Superior temporal gyrus (tissue), 1 donor: Measurements from ENCODE around the gene STMND1.

Source experiments
- DNase-seq: peaks from one replicate; pipeline ENCODE4 v3.0.0-alpha.2; 2016; ENCODE audit errors: extremely low spot score

STMND1 gene

DNA sequence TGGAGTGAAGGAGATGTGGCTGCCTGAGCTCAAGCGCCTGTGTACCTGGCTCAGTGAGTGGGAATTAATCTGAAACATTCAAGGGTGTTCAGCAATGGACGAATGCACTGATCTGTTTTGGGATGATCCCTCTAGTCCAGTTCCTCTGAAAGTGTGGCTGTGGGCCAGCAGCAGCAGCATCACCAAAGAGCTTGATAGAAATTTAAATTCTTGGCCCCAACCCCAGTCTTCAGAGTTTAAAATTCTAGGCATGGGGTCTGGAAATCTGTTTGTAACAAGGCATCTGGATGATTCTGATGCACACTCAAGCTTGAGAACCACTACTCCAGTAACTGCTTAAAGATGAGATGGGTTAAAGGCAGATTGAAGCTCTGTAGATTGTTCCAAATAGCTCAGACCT, 59.2 kb downstream of the STMND1 start:
- no peak for DNase-seq

DNA sequence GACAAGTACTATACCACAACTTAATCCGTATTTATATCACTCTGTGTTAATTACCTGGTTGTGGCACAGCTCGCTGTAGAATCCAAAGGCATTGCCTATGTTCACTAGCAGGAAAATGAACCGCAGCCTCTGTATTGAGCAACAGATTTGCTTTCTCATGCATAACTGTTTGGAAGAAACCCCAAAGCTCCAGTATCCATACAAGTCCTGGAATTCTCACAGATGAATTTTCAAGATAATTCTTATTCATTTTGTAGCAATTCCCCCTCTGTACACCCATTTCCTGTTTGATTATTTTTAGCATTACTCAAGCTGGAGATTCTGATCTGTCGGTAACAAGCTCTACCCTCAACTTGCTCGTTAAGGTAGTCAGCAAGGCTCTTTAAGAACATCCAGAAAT, 63.5 kb downstream of the STMND1 start:
- DNase-seq, result peak; percentile 53

DNA sequence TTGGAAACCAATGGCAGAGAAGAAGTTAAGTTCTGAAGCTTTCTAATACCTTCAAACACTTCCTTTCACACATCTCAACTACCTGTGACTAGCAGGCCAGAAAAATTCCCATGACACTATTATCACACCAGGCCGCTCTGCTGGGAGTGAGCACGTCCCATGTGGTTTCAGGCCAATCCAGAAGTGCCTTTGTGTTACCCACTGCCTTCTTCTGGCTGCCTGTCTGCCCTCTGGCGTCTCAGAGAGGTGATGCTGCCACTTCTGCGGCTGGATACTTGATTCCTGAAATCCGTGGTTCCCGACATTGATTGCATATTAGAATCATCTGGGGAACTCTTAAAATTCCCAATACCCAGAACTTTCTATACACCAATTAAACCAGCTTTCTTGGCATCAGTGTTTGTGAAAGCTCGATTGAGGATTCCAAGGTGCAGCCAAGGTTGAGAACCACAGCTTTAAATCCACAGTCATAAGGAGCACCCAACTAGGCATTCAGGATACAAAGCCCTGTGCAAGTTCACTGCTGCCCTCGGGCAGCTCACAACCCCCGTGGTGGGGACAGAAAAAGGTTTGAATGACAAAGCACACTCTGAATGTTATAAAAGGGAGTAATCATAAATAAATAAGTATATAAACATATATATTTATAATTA, 65.6 kb downstream of the STMND1 start:
- peak; percentile 22 for DNase-seq

DNA sequence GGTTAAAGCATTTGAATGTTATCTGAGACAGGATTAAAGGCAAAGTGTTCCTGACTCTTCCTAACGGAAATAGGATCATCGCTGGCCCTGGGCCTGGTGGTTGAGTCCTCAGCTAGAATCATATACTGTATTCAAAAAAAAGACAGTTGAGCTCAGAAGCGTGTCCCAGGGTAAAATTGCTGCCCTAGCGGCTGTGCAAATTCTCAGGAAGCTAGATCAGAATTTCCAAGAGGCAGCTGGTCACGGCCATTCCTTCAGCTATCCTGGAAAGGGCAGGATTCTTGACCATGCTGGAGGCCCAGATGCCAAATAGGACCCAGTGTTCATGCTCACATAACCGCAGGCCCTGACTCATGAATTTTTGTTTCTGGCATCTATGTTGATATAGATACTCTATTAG, 67.4 kb downstream of the STMND1 start:
- no peak for DNase-seq

DNA sequence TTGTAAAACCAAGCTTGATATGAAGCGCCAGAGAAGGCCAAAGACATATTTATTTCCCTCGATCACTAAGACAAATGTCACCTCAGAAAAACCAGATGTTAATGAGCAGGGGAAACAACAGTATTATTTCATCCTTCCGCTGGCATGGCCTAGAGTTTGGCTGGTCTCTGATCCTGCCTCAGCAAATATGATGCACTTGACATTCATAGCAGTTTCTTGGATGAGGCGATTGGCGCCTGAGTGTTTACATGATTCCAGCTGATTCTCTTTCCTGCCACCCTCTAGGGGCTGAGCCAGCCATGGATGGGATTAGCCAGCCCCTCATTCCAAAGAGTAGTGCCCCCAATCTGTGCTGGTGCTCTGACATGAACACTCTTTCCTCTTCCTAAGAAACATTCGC, 67.9 kb downstream of the STMND1 start:
- no peak for DNase-seq

DNA sequence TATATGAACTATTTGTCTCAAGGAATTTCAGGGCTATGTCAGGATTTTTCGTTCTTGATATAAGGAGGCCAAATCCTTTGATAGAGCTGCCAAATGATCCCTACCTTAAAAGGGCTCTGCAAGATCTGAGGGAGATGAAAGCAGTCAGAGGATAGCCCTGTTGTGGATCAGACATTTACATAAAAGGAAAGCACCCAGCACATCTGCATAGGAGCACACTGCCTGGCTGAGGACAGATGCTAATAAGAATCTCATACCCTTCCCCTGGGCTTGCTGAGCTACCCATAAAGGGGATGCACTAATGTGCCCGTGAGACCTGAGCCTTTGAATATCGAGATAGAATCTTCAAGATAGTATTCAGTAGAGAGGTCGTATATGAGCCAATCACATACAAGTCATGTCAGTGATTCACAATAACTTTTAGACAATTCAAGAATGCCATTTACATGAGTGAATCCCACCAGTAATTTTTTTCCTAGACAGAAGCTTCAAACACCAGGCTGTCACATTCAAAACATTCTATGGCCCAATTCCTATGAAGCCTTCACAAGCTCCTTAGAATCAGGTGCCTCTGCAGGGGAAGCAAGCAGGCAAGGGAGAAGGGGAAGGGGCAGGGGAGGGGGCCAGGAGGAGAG, 71.1 kb downstream of the STMND1 start:
- no peak for DNase-seq

DNA sequence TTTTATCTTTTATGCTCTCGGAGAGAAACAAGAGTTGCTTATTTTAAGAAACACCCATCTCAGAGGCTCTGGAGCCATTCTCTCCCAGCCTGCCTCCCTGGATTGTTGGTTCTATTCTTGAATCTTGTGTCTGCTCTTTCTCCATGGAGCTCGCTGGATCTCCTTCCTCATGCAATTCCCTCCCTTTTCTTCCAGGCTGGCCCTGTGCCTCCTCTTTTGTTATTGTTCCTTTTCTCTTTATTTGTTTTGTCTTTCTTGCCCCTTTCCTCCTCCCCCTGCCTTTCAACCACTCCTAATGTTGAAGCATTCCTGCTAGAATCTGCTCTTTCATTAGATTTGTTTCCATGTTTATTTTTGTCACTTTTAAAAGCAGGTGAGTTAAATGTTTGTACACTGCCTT, 76.5 kb downstream of the STMND1 start:
- no peak for DNase-seq

DNA sequence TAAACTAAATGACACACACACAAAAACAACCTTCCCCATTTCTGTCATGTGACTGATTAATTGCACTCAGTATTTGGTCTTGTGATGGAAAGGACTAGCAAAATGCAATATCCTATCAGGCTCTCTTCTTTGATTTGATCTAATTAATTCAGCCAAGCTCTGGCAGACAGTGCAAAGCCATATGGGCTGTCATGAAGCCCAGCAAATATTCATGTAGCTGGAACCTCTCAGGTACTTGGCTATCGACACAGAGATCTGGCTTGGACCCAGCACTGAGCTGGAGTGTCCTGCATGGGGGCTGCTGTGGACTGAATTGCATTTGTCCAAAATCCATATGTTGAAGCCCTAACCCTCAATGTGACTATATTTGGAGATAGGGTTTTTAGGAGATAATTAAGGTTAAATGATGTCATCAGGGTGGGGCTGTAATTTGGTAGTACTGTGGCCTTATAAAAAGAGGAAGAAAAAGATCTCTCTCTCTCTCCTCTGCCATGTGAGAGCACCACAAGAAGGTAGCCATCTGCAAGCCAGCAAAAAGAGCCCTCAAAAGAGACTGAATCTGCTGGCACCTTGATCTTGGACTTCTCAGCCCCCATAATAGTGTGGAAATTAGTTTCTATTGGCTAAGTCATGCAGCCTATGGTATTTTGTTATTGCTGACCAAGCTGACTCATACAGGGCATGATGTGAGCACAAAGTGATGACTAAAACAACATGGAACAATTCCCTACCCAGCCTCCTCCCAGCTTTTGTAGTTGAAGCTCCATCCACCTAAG, 77.1 kb downstream of the STMND1 start:
- DNase-seq, result no peak

DNA sequence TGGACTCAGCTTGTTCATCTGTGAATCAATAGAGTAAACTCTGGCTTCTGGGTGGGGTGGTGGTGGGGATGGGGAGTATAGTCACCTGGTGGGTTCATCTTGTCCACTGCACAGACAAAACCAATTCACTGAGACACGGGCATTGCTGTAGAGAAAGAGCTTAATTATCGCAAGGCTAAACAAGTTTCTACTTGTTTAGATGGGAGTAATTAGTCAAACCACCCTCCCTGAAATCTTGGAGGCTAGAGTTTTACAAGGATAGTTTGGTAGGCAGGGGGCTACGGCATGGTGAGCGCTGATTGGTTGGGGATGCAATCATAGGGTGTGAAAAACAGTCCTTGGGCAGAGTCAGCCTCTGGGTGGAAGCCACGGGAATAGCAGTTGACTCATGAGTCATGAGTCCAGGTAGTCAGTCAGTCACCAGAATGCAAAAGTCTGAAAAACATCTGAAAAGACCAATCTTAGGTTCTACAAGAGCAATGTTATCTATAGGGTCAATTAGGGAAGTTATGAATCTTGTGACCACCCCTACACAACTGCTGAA, 77.8 kb downstream of the STMND1 start:
- DNase-seq, result no peak
